ENCODE data around the gene NCOA7.

DNA sequence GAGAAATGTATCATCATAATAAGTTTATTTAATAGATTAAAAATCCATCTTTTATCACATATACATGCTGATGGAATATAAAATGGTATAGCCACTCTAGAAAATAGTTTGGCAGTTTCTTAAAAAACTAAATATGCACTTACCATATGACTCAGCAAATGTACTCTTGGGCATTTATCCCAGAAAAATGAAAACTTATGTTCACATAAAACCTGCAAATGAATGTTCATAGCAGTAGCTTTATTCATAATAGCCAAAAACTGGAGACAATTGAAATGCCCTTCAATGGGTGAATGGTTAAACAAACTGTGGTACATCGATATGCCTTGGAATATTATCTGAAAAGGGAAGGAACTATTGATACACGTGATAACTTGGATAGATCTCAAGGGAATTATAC, 6.4 kb upstream of the NCOA7 start:
- TF ChIP-seq, protein P1, sequence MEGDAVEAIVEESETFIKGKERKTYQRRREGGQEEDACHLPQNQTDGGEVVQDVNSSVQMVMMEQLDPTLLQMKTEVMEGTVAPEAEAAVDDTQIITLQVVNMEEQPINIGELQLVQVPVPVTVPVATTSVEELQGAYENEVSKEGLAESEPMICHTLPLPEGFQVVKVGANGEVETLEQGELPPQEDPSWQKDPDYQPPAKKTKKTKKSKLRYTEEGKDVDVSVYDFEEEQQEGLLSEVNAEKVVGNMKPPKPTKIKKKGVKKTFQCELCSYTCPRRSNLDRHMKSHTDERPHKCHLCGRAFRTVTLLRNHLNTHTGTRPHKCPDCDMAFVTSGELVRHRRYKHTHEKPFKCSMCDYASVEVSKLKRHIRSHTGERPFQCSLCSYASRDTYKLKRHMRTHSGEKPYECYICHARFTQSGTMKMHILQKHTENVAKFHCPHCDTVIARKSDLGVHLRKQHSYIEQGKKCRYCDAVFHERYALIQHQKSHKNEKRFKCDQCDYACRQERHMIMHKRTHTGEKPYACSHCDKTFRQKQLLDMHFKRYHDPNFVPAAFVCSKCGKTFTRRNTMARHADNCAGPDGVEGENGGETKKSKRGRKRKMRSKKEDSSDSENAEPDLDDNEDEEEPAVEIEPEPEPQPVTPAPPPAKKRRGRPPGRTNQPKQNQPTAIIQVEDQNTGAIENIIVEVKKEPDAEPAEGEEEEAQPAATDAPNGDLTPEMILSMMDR (IDR thresholded peaks at IDR 0.05; ENCODE audit: insufficient read depth, low read length, poor library complexity, severe bottlenecking), result no peak
- TF ChIP-seq EZH2phosphoT487 (conservative IDR thresholded peaks at IDR 0.05; ENCODE audit: low read length), result no peak

All from SU-DHL-6 (cell line).